Measurements from ENCODE around the gene SIX1. TPM values are rescaled to one million over a fixed set of nuclear protein-coding genes. Genes with fewer than 3 reads are reported as not detected.

Gene SIX1
- total RNA-seq, 1 donor from 2014 or later: 0.41 TPM

- DNase-seq (ENCODE audit: low spot score in 2 of 2) (peak in 1 of 2 donors; percentile 12), FAIRE-seq (no peak)
Observed at GRCh38 chr14:60655898-60656685, 6.8 kb upstream of the SIX1 start.

- FAIRE-seq (no peak), DNase-seq (ENCODE audit: low spot score in 2 of 2) (peak in 1 of 2 donors; percentile 26)
Observed at GRCh38 chr14:60655119-60655897, 6.0 kb upstream of the SIX1 start.

- FAIRE-seq (no peak), DNase-seq (ENCODE audit: low spot score in 2 of 2) (no peak)
Observed at GRCh38 chr14:60654334-60654821, 5.1 kb upstream of the SIX1 start.

DNA sequence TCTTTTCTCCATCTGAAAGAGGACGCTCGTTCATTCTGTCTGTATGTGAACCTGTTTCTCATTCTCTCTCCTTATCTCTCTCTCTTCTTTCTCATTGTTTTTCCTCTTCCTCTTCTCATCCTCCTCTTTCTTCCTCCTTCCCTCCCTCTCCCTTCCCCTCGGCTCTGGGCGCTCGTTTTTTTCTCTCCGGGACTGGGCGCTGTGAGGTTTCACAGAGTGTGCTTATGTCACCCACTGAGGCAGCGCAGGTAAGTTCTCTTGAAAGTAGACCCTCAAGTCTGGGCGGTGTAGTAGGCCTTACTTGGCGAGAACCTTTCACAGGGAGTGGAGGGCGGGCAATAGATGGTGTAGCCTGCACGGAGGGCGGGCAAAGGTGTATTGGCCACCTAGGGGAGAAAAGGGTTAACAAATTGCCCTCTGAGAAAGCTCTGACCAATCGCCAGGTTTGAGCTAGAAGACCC is 4.5 kb upstream of the SIX1 start:
- peak in 1 of 2 donors; percentile 12 for DNase-seq (ENCODE audit: low spot score in 2 of 2)
- no peak for FAIRE-seq

DNA sequence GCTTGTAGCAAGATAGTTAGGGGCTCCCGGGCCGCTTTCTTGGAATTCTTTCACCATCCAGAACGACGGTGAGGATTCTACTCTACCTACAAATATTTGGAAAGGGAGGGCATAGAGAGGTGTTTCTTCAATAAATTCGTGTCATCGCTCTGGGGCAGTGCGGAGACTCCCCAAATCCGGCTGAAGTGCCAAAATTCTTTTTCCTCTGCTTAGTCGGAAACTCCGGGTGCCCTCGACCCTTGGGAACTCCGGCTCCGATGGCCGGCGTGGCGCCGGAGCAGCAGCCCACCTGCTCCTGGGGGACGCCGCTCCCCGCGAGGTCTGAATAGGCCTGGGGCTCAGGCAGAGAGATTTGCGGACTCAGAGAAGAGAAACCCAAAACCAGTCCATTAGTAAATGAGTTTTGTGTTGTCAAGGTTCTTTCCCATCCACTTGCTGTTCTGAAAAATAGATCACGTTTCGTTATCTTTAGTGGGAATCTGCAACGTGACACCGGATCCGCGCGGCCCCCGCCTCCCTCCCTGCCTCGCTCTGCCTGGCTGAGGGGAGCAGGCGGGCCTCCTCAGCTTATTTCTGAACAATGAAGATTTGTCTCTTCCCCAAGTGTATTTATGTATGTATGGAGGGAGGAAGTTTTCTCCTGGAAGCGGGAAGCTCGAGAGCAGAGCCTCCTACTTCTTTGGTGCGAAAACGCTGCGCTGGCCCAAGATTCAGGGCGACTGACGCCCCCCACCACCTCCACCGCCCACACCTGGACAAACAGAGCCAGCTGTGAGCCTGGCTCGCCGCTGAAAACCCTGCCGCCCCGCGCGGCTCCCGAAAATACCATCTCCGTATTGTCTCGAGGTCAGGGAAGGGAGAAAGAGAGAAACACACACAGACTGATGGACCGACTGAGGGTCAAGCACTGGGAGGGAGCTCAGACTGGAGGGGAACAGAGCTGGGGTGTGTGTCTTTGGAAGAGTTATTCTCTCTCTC is 3.7 kb upstream of the SIX1 start:
- peak in 1 of 2 donors; percentile 16 for DNase-seq (ENCODE audit: low spot score in 2 of 2)

GRCh38 chr14:60651796-60652673 is 2.8 kb upstream of the SIX1 start:
- FAIRE-seq (no peak), DNase-seq (ENCODE audit: low spot score in 2 of 2) (peak in 1 of 2 donors; percentile 21)

More for the DNA sequence above, 3.7 kb upstream of the SIX1 start:
- no peak for FAIRE-seq

DNA sequence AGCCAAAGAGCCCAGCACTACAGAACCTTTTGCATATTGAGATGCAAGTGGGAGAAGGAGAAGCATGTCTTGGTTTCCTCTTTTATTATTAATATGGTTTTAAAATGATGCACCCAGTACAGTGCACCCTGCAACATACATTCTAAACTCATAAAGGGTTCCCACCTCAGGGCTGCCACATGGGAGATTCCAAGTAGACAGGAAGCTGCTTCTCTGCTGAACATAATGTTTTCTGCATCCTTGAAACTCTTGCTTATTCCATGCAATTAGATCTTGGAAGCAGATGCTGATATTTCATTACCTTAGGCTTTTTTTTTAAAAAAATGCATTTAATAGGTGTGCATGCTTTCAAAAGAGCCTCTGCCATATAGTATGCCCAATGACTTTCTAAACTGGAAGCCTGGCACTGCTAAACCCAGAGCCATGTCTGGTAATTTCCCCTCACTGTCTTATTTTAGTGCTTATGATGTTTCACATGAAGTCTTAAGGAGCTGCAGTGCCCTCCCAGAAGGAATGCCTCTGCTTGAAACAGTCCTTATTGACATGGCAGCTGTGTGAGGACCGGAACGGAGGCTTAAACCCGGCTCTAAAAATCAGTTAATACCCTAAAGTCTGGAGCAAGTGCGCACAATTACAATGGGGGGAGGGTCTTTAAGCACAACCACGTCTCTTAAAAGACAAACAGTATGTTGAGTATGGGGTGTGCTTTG is 2.0 kb upstream of the SIX1 start:
- FAIRE-seq (no peak), DNase-seq (ENCODE audit: low spot score in 2 of 2) (peak in 1 of 2 donors; percentile 18)

DNA sequence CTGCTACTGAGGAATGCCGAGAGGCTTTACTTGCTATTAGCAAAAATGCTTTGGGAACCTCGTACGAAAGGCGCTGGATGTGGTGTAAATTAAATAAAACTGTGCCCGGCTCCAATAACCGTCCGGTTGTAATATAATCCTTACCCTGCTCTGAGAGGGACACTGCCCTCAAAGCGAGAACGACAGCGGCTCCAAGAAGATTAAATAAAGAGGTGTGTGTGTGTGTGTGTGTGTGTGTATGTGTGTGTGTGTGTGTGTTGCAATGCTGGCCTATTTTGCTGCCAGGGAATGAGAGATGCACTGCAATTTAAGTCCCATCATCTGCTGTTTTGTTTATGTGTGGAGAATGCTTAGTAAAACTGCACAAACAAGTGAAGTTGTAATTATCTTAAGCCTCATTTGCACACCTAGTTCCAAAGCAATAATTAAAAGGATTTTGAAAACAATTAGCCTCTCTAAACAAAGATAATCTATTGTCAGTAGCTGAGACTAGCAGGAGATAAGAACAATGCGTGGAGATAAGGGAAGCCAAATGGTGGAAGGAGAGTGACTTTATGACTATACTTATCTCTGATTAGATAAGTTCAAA is 1.2 kb upstream of the SIX1 start:
- FAIRE-seq (no peak), DNase-seq (ENCODE audit: low spot score in 2 of 2) (peak in 1 of 2 donors; percentile 19)

GRCh38 chr14:60649875-60650372 is 647 bp upstream of the SIX1 start:
- no peak for FAIRE-seq
- DNase-seq (ENCODE audit: low spot score in 2 of 2): no peak

DNA sequence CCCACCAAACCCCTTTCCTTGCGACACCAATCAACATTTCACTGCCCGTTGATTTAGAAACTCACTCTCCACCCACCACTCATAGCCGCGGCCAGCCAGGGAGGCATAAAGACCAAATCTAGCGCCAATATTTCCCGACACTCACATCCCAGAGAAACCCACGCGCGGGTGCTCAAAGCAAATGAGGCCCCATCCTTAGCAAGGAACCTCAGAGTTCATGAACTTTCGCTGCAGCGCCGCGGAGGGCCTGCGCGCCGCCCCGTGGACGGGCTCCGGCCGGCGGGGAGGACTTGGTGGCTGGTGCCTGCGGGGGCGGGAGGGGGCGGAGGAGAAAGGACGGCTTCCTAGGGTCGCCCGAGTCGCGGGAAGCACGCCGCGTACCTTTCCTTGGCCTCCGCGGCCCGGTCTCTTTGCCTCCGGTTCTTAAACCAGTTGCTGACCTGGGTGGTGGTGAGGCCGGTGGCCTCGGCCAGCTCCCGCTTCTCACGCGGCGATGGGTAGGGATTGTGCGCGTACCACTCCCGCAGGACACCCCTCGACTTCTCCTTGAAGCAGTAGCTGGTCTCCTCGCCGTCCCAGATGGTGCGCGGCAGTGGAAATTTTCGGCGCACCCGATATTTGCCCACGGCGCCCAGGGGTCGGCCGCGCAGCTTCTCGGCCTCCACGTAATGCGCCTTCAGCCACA is 886 bp downstream of the SIX1 start:
- FAIRE-seq (no peak), DNase-seq (ENCODE audit: low spot score in 2 of 2) (peak in 1 of 2 donors; percentile 33)

DNA sequence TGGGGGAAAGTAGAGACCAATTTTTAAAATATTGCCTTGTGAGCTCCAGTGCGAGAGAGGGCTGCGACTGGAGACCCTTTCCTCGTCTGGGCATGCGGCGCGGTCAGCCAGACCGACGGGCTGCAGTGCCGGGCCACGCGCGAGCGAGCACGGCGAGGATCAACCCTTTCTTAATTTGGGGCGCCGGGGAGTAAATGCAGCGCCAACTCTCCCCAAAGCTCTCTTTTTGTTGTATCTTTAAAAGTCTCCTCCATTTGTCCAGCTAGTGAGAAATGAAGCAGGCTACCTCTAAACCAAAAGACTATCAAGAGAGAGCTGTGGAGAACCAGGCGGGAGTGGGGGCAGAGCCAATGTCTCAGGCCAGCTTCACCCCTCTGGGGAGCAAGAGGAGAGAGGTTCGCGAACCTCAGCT is 1.4 kb downstream of the SIX1 start:
- FAIRE-seq: no peak
- DNase-seq (ENCODE audit: low spot score in 2 of 2): peak in 1 of 2 donors; percentile 31

DNA sequence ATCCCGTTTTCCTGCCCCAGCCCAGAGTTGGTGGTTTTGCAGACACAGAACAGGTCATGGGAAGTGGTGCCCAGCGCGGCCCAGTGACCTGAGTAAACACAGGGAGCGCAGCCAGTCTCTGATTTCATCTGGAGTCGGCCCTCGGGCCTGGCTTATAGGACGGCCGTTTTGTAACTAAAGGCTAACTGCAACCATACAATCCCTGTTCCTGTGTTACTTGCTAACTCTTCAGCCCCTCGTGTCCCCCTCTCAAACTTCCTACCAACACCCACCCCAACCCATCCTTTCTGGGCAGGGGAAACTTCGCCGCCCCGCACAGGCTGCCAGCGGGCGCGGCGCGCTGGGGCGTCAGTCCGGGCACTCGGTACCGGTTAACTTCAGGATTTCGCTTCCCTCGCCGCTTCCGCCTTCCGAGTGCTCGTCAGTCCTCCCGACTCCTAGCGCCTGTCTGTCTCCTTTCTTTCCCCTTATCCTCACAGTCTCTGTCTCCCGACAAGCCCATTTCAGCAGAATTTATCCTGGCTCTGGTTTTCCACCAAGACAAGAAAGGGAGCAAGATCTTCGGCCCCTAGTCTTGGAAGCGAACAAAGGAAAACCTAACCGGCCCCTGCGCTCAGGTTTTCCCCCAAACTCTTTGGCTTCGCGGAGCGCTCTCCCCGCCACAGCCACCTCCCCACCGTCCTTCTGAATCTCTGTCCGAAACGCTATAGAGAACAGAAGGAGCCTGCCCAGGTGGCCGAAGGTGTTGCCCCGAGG is 2.0 kb downstream of the SIX1 start:
- DNase-seq (ENCODE audit: low spot score in 2 of 2) (peak in 1 of 2 donors; percentile 29), FAIRE-seq (no peak)

DNA sequence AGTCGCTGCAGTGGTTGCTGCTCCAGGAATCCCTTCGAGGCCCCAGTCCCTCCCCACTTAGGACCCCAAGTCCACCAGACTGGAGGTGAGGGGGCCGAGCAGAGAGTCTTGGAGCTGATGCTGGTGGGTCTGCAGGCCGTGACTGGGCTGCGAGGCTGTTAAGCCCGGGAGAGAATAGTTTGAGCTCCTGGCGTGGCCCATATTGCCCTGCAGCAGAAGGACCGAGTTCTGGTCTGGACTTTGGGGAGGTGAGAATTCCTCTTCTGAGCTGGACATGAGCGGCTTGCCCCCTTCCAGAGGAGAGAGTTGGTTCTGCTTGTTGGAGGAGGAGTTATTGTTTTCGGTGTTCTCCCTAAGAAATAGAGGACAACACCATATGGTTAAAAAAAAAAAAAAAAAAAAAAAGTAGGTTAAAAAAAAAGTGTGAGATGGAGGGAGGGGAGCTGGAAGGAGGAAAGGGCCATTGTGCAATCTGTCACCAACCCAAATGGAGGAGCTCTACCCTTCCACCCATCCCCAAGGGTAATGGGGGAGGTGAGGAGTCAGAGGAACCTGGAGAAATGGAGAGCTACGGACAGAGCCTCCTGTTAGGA is 3.0 kb downstream of the SIX1 start:
- FAIRE-seq (no peak), DNase-seq (ENCODE audit: low spot score in 2 of 2) (peak in 1 of 2 donors; percentile 17)

DNA sequence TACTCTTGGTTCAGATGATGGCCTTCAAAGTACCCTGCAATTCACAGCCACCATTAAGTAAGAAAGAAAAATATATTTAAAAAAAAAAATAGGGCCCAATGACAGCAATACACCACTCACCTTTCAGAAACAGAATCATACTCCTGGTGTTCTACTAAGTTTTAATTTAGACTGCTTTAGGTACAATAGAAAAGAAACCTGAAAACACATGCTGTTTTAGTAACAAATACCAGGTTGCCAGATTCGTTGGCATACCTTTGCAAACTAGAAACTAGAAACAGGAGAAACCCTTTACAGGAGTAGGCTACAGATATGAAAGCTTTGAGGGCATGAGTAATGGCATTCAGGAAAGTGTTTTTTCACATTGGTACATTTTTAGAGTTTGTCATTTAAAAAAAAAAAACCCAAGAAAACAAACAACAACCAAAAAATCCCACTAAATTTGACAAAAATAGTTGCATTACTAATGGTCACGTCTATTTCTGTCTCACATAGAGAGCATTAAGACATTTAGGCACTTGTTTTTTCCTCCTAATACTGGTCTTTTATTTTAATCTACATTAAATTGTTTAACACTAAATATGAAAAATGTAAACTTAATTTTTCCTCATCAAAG is 4.0 kb downstream of the SIX1 start:
- FAIRE-seq (no peak), DNase-seq (ENCODE audit: low spot score in 2 of 2) (no peak)

DNA sequence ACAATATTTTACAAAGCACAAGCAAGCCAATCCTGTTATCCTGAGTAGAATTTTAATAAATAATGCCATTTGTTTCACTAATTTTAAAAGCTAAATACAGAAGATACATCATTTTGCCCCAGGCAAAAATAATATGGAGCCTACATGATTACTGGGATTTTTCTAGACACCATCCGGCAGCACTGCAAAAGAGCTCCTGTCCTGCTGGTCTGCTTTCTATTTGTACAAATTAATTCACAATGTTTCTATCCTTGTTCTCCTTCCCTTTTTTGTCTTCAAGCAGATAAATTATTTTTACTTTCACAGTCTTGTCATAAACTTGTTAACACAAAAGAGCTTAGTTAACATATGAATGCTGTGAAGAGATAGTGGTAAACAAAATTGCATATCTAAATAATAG is 4.6 kb downstream of the SIX1 start:
- DNase-seq (ENCODE audit: low spot score in 2 of 2): no peak
- no peak for FAIRE-seq

Measured in frontal cortex (tissue), 4 donors.